ENCODE results near the gene GP5.

GRCh38 chr3:194424953-194425352 is 25.9 kb upstream of the GP5 start:
- TF ChIP-seq CTCF (IDR thresholded peaks at IDR 0.05) (no peak), POLR2A (IDR thresholded peaks at IDR 0.05) (no peak), EP300 (IDR thresholded peaks at IDR 0.05) (no peak)
